HEK293 (cell line): ENCODE results near the gene EFNA2.
A peak's percentile ranks its signal among the peaks of the same experiment; 100 is the strongest.

Experiments used
- ELK4 ChIP-seq: IDR thresholded peaks from 2 replicates; pipeline ENCODE4 v1.6.1; 2011; ENCODE audit warnings: mild to moderate bottlenecking, low read depth, low read length, borderline replicate concordance
- KLF8 ChIP-seq: fragments of 450-650 bp; formaldehyde crosslinking; IDR thresholded peaks from 2 replicates; pipeline ENCODE4 v1.5.1; 2016; ENCODE audit warnings: missing biosample characterization, missing genetic modification characterization
- OVOL3 ChIP-seq: fragments of 450-650 bp; formaldehyde crosslinking; IDR thresholded peaks from 2 replicates; pipeline ENCODE4 v1.5.1; 2016; ENCODE audit warnings: missing biosample characterization, missing genetic modification characterization
- SCRT1 ChIP-seq: fragments of 450-650 bp; formaldehyde crosslinking; IDR thresholded peaks from 2 replicates; pipeline ENCODE4 v1.5.1; 2016; ENCODE audit warnings: missing biosample characterization, missing genetic modification characterization, borderline replicate concordance
- ZBTB21 ChIP-seq: fragments of 450-650 bp; formaldehyde crosslinking; IDR thresholded peaks from 2 replicates; pipeline ENCODE4 v1.5.1; 2017; ENCODE audit warnings: missing biosample characterization, missing genetic modification characterization
- ZBTB49 ChIP-seq: fragments of 450-650 bp; formaldehyde crosslinking; IDR thresholded peaks from 2 replicates; pipeline ENCODE4 v1.5.1; 2016; ENCODE audit warnings: missing biosample characterization, missing genetic modification characterization, low read depth
- ZNF10 ChIP-seq: fragments of 450-650 bp; formaldehyde crosslinking; IDR thresholded peaks from 2 replicates; pipeline ENCODE4 v1.5.1; 2017; ENCODE audit warnings: missing biosample characterization, missing genetic modification characterization
- ZNF169 ChIP-seq: fragments of 450-650 bp; formaldehyde crosslinking; IDR thresholded peaks from 2 replicates; pipeline ENCODE4 v1.5.1; 2016; ENCODE audit warnings: missing biosample characterization, missing genetic modification characterization
- ZNF18 ChIP-seq: fragments of 450-650 bp; formaldehyde crosslinking; IDR thresholded peaks from 2 replicates; pipeline ENCODE4 v1.5.1; 2016; ENCODE audit warnings: missing biosample characterization, missing genetic modification characterization
- ZNF211 ChIP-seq: fragments of 450-650 bp; formaldehyde crosslinking; IDR thresholded peaks from 2 replicates; pipeline ENCODE4 v1.5.1; 2016; ENCODE audit warnings: low read depth, missing biosample characterization, missing genetic modification characterization
- ZNF248 ChIP-seq: fragments of 450-650 bp; formaldehyde crosslinking; IDR thresholded peaks from 2 replicates; pipeline ENCODE4 v1.5.1; 2017; ENCODE audit warnings: missing biosample characterization, missing genetic modification characterization
- ZNF280D ChIP-seq: fragments of 450-650 bp; formaldehyde crosslinking; IDR thresholded peaks from 2 replicates; pipeline ENCODE4 v1.5.1; 2016; ENCODE audit warnings: missing biosample characterization, missing genetic modification characterization
- ZNF398 ChIP-seq: fragments of 450-650 bp; formaldehyde crosslinking; IDR thresholded peaks from 2 replicates; pipeline ENCODE4 v1.5.1; 2017; ENCODE audit warnings: missing biosample characterization, missing genetic modification characterization
- ZNF404 ChIP-seq: fragments of 450-650 bp; formaldehyde crosslinking; IDR thresholded peaks from 2 replicates; pipeline ENCODE4 v1.5.1; 2017; ENCODE audit warnings: missing biosample characterization, missing genetic modification characterization
- ZNF416 ChIP-seq: fragments of 450-650 bp; formaldehyde crosslinking; IDR thresholded peaks from 2 replicates; pipeline ENCODE4 v1.5.1; 2016; ENCODE audit warnings: missing biosample characterization, missing genetic modification characterization
- ZNF433 ChIP-seq: fragments of 450-650 bp; formaldehyde crosslinking; IDR thresholded peaks from 2 replicates; pipeline ENCODE4 v1.5.1; 2016; ENCODE audit warnings: missing biosample characterization, missing genetic modification characterization, low read depth
- ZNF449 ChIP-seq: fragments of 450-650 bp; formaldehyde crosslinking; IDR thresholded peaks from 2 replicates; pipeline ENCODE4 v1.5.1; 2017; ENCODE audit warnings: missing biosample characterization, mild to moderate bottlenecking, missing genetic modification characterization, moderate library complexity
- ZNF529 ChIP-seq: fragments of 450-650 bp; formaldehyde crosslinking; IDR thresholded peaks from 2 replicates; pipeline ENCODE4 v1.5.1; 2017; ENCODE audit warnings: missing genetic modification characterization, missing biosample characterization; ENCODE audit not compliant: insufficient replicate concordance
- ZNF548 ChIP-seq: fragments of 450-650 bp; formaldehyde crosslinking; IDR thresholded peaks from 2 replicates; pipeline ENCODE4 v1.5.1; 2016; ENCODE audit warnings: missing biosample characterization, missing genetic modification characterization
- ZNF561 ChIP-seq: fragments of 450-650 bp; IDR thresholded peaks from 2 replicates; pipeline ENCODE4 v1.5.1; 2018; ENCODE audit warnings: missing biosample characterization, missing genetic modification characterization, borderline replicate concordance
- ZNF621 ChIP-seq: fragments of 450-650 bp; formaldehyde crosslinking; IDR thresholded peaks from 2 replicates; pipeline ENCODE4 v1.5.1; 2017; ENCODE audit warnings: missing biosample characterization, missing genetic modification characterization
- ZNF624 ChIP-seq: fragments of 450-650 bp; formaldehyde crosslinking; IDR thresholded peaks from 2 replicates; pipeline ENCODE4 v1.5.1; 2017; ENCODE audit warnings: missing biosample characterization, missing genetic modification characterization
- ZNF677 ChIP-seq: fragments of 450-650 bp; IDR thresholded peaks from 2 replicates; pipeline ENCODE4 v1.5.0; 2018; ENCODE audit warnings: missing biosample characterization, mild to moderate bottlenecking, missing genetic modification characterization, moderate library complexity
- ZNF707 ChIP-seq: fragments of 450-650 bp; formaldehyde crosslinking; IDR thresholded peaks from 2 replicates; pipeline ENCODE4 v1.5.1; 2016; ENCODE audit warnings: missing biosample characterization, missing genetic modification characterization
- ZNF747 ChIP-seq: fragments of 450-650 bp; formaldehyde crosslinking; IDR thresholded peaks from 2 replicates; pipeline ENCODE4 v1.5.1; 2016; ENCODE audit warnings: missing biosample characterization, missing genetic modification characterization
- ZSCAN23 ChIP-seq: fragments of 450-650 bp; formaldehyde crosslinking; IDR thresholded peaks from 2 replicates; pipeline ENCODE4 v1.5.1; 2016; ENCODE audit warnings: missing biosample characterization, missing genetic modification characterization

EFNA2 gene

GRCh38 chr19:1275976-1276627, 9.6 kb upstream of the EFNA2 start (continued):
- TF ChIP-seq ZNF449 (tag by site-specific recombination) (0 out of 2 replicates have a peak, but pooled peaks have one; percentile 42), ZNF621 (no peak), ZNF280D (tag by site-specific recombination) (no peak), KLF8 (tag by site-specific recombination) (peak; percentile 96; the same call in 1 of the 2 replicates), ZNF211 (tag by site-specific recombination) (no peak), SCRT1 (tag by site-specific recombination) (no peak), ZNF433 (no peak), OVOL3 (tag by site-specific recombination) (no peak), ZNF707 (tag by site-specific recombination) (no peak), ZNF398 (tag by site-specific recombination) (0 out of 2 replicates have a peak, but pooled peaks have one; percentile 9), ZNF677 (tag by site-specific recombination) (0 out of 2 replicates have a peak, but pooled peaks have one; percentile 3), ZSCAN23 (tag by site-specific recombination) (no peak), ZNF169 (no peak), ELK4 (no peak), ZNF18 (tag by site-specific recombination) (no peak), ZNF416 (tag by site-specific recombination) (no peak), ZBTB21 (tag by site-specific recombination) (no peak), ZNF561 (tag by site-specific recombination) (no peak), ZNF248 (tag by site-specific recombination) (no peak), ZBTB49 (tag by site-specific recombination) (no peak), ZNF624 (no peak), ZNF548 (tag by site-specific recombination) (no peak), ZNF529 (tag by site-specific recombination) (no peak), ZNF747 (no peak), ZNF404 (tag by site-specific recombination) (no peak), ZNF10 (tag by site-specific recombination) (no peak)
